IPS-15b (cell line): Measurements from ENCODE around the gene DNAAF5.

Experiments
- H3K27me3 ChIP-seq: one replicate; pipeline ENCODE4 v1.6.1; 2013; ENCODE audit warnings: low read length; ENCODE audit not compliant: control insufficient read depth, insufficient read depth
- H3K36me3 ChIP-seq: one replicate; pipeline ENCODE4 v1.6.1; 2013; ENCODE audit warnings: low read length; ENCODE audit not compliant: control insufficient read depth, insufficient read depth
- H3K4me1 ChIP-seq: one replicate; pipeline ENCODE4 v1.6.1; 2013; ENCODE audit warnings: mild to moderate bottlenecking, low read length; ENCODE audit not compliant: control insufficient read depth, insufficient read depth
- H3K4me3 ChIP-seq: one replicate; pipeline ENCODE4 v1.5.1; 2013; ENCODE audit warnings: low read depth, low read length
- H3K9ac ChIP-seq: one replicate; pipeline ENCODE4 v1.6.1; 2013; ENCODE audit warnings: low read depth, mild to moderate bottlenecking, low read length
- H3K9me3 ChIP-seq: one replicate; pipeline ENCODE4 v1.6.1; 2013; ENCODE audit warnings: mild to moderate bottlenecking, low read length; ENCODE audit not compliant: control insufficient read depth, insufficient read depth

DNAAF5 gene

DNA sequence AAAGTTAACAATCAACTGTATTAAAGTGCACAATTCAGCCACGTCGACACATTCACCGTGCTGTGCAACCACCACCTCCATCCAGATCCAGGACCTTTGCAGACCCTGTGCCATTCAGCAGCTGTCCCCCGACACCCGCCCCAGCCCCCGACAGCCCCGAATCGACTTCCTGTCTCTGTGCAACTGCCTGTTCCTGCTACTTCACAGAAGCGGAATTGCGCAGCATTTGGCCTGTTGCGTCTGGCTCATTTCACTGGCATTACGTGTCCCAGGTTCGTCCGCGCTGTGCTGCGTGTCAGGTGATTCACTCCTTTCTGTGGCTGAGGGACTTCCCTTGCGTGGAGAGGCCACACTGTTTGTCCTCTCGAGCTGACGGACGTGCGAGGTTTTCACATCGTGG, 33.2 kb upstream of the DNAAF5 start:
- Histone ChIP-seq H3K36me3 (peaks cover 11% of the 10 kb centered on the region), H3K4me1 (no peaks in the 10 kb centered on the region), H3K4me3 (no peak overlapping the region), H3K27me3 (no peaks in the 10 kb centered on the region), H3K9ac (no peak overlapping the region), H3K9me3 (no peaks in the 10 kb centered on the region)

DNA sequence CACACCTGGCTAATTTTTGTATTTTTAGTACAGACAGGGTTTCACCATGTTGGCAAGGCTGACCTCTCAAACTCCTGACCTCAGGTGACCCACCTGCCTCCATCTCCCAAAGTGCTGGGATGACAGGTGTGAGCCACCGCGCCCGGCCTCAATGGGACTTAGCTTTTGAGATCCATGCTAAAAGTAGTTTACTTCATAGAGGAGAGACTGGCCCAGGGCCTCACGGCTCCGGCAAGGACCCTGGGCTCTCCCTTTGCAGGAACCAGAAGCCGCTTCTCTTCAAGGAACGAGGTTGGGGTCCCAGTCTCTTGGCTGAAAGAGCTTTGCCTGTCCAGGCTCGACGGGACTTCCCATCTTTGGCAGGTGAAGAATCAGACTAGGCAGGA, 30.1 kb upstream of the DNAAF5 start:
- Histone ChIP-seq H3K4me3 (no peak overlapping the region), H3K9ac (no peak overlapping the region), H3K9me3 (no peaks in the 10 kb centered on the region), H3K4me1 (no peaks in the 10 kb centered on the region), H3K36me3 (peaks cover 20% of the 10 kb centered on the region), H3K27me3 (no peaks in the 10 kb centered on the region)

DNA sequence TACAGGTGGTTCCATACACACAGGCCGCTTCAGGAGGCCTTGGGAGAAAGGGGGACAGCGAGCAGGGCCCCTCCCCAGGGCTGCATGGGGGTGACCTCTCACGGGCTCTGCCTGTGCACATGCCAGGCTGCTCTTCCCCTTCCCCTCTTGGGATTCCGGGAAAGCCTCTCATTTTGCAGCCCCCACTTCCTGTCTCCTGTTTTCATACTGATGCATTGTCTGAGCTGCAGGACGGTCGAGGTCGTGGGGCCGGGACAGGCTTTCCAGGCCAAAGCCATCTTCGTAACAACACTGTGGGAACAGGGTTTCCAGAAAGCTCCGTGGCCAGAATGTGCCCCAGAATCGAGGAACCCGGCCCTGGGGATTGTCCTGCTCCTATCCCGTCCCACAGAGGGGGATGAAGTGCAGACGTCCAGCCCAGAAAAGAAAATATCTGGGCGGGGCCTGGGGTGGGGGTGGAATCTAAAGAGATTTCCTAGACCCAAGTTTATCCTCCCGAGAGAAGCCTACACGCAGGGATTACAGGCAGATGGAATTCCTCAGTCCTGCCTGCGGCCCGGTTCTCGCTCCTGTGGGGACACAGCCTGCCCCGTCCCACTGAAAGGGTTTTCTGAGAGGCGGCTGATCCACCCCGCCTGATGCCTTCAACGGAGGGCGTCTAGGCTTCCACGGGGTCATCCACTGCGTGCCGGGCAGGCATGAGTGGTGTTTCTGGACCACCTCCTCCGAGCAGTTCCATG, 29.5 kb upstream of the DNAAF5 start:
- no peaks in the 10 kb centered on the region for H3K27me3 ChIP-seq
- peaks cover 20% of the 10 kb centered on the region for H3K36me3 ChIP-seq
- no peaks in the 10 kb centered on the region for H3K4me1 ChIP-seq
- no peak overlapping the region for H3K9ac ChIP-seq
- no peak overlapping the region for H3K4me3 ChIP-seq
- no peaks in the 10 kb centered on the region for H3K9me3 ChIP-seq

DNA sequence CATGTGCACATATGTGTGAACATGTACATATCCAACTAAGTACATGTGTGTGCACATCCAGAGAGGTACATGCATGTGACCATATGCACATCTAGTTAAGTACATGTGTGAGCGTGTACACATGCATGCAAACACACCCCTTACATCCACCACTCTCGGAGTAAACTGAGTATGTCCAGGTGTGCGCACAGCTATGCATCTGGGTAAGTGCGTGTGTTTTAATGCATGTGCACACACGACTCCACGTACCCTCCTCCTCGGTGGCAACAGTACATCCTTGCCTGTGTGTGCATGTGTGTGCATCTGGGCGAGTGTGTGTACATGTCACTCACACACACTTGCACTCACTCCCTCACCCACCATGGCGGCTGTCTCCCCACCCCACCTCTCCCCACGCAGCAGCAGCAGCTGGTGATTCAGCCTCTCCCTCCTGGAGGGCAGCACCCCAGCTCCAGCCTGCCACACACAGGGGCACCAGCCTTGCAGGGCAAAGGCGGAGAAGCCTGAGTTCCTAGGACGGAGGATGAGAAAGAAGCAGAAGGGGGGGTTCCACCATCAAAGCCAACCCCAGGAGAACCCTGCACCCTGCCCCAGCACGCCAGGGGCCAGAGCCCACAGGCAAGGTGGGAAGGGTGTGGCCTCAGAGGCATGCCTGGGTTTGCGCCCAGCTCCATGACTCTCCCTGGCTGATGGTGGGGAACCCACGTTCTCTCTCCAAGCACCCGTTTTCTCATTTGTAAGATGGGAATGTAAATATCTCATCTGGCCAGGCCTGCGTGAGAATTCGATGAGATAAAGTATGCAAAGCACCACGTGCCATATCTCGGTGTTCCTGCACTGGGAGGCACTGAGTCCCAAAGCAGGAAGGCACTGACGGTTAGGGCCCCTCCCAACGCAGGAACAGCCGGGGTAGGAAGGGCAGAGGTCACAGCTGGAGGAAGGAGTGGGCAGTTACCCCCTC, 27.7 kb upstream of the DNAAF5 start:
- Histone ChIP-seq H3K36me3 (peaks cover 16% of the 10 kb centered on the region), H3K27me3 (no peaks in the 10 kb centered on the region), H3K4me1 (no peaks in the 10 kb centered on the region), H3K9ac (no peak overlapping the region), H3K9me3 (no peaks in the 10 kb centered on the region), H3K4me3 (no peak overlapping the region)

DNA sequence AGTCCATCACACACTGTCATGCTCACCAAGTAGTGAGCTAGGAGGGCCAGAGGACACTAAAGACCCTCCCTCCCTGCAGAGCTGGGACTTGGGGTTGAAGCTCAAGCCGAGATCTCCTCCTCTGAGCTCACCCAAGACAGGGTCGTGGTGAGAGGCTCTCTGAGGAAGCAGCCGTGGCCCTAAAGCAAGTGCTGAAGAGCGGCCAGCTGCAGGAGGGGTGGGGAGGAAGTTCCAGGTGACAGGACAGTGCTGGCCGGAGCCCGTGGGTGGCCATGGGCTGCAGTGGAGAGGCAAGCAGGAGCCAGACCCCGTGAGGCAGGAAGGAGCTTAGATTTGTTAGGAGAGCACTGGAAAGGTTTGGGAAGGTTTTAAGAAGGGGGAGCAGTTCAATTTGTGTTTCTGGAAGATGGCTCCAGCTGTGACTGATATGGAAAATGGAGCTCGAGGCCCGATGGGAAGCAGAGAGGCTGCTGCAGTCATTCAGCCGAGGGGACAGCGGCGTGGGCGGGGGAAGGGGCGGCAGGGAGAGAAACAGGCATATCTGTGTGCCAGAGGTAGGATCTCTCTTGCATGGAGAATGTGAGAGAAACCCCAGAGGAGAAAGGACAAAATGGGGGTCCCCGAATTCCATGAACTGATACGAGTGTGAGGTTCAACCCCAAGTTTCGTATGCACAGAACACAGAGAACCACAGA, 26.9 kb upstream of the DNAAF5 start:
- H3K9ac ChIP-seq, result no peak overlapping the region
- H3K4me3 ChIP-seq, result no peak overlapping the region
- no peaks in the 10 kb centered on the region for H3K4me1 ChIP-seq
- H3K27me3 ChIP-seq, result no peaks in the 10 kb centered on the region
- peaks cover 16% of the 10 kb centered on the region for H3K36me3 ChIP-seq
- H3K9me3 ChIP-seq, result no peaks in the 10 kb centered on the region

DNA sequence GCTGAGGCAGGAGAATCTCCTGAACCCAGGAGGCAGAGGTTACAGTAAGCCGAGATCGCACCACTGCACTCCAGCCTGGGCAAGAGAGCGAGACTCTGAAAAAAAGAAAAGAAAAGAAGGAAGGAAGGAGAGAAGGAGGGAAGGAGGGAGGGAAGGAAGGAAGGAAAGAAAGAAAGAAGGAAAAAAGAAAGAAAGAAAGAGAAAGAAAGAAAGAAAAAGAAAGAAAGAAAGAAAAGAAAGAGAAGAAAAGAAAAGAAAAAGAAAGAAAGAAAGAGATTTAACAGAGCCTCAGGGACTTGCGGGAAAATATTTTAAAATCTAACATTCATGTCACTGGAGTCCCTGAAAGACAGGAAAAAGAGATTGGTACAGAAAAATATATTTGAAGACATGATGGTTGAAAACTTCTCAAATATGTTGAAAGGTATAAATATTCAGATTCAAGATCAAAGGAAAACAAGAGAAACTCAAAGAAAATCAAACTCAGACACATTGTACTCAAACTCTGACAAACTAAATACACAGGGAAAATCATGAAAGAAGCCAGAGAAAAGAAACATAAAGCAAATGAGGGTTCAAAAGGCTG, 25.3 kb upstream of the DNAAF5 start:
- H3K36me3 ChIP-seq, result peaks cover 13% of the 10 kb centered on the region
- H3K4me1 ChIP-seq, result no peaks in the 10 kb centered on the region
- H3K27me3 ChIP-seq, result no peaks in the 10 kb centered on the region
- H3K9me3 ChIP-seq, result no peaks in the 10 kb centered on the region
- H3K4me3 ChIP-seq, result no peak overlapping the region
- H3K9ac ChIP-seq, result no peak overlapping the region

DNA sequence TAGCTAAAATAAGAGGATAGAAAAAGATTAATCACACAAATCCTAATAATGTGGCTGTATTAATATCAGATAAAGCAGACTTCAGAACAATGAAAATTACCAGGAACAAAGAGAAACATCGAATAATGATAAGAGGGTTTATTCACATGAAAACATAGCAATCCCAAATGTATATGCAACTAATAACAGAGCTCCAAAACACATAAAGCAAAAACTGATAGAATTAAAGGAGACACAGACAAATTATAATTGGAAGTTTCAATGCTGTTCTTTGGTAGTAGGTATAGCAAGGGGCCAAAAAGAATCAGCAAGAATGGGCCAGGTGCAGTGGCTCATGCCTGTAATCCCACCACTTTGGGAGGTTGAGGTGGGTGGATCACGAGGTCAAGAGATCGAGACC, 23.4 kb upstream of the DNAAF5 start:
- Histone ChIP-seq H3K9ac (no peak overlapping the region), H3K9me3 (no peaks in the 10 kb centered on the region), H3K4me1 (no peaks in the 10 kb centered on the region), H3K36me3 (peaks cover 10% of the 10 kb centered on the region), H3K27me3 (no peaks in the 10 kb centered on the region), H3K4me3 (no peak overlapping the region)

DNA sequence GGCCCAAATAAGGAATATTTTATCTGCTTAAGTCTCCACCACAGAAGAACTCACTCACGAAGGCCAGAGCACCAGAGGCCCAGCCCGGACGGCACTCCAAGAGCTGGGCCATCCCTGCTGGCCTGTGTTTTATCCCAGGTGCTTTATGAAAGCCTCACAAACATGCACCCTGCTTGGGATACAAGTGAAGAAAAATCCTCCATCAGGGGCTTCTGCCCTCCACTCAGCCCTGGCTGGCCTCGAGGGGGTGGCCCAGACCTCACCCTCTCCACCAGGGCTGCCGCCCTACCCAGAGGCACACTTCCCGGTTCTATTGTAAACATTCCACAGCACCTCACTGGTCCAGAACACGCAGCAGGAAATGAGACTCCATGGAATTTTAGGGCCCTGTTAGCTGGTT, 19.8 kb upstream of the DNAAF5 start:
- peaks cover 3% of the 10 kb centered on the region for H3K36me3 ChIP-seq
- no peaks in the 10 kb centered on the region for H3K27me3 ChIP-seq
- no peak overlapping the region for H3K4me3 ChIP-seq
- no peaks in the 10 kb centered on the region for H3K9me3 ChIP-seq
- H3K9ac ChIP-seq, result no peak overlapping the region
- no peaks in the 10 kb centered on the region for H3K4me1 ChIP-seq

DNA sequence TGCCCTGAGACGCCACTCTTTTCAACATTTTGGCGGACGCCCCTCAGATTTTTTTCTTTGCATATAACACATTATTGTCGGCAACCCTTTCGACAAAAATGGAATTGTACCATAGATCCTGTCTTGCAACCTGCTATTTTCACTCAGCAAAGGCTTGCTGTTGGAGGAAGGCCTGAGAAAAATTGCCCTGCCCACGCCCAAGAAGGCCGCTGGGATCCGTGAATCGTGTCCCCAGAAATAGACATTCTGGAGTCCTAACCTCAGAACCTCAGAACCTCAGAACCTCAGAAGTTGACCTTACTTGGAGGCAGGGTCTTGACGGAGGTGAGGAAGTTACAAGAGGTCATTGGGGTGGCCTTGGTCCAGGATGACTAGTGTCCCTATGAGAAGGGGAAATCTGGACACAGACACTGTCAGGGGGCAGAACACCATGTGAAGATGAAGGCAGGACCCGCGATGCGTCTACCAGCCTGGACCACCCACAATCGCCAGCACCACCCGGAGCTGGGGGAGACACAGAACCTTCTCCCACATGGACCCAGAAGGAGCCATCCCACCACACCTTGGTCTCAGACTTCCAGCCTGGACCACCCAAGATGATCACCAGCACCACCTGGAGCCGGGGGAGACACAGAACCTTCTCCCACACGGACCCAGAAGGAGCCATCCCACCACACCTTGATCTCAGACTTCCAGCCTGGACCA, 19.1 kb upstream of the DNAAF5 start:
- Histone ChIP-seq H3K4me1 (no peaks in the 10 kb centered on the region), H3K9ac (no peak overlapping the region), H3K36me3 (peaks cover 3% of the 10 kb centered on the region), H3K27me3 (no peaks in the 10 kb centered on the region), H3K4me3 (no peak overlapping the region), H3K9me3 (no peaks in the 10 kb centered on the region)

DNA sequence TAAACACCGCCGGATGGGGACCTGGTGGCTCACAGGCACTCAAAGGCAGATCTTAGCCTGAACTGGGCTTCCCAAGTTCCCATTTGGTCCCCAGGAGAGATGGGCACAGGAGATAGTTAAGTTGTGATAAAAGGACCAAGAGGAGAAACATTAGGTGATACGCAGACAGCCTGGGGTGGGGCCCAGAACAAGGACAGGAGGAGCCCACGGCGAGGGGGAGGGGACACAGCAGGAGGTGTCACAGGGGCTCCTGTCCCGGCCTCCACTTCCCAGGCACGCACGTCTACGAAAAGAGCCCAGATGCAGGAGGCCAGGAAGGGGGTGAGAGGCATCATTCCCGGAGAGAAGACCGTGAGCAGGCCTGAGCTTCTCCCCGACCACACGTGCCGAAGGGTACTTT, 16.3 kb upstream of the DNAAF5 start:
- H3K9ac ChIP-seq, result no peak overlapping the region
- no peaks in the 10 kb centered on the region for H3K27me3 ChIP-seq
- peaks cover 3% of the 10 kb centered on the region for H3K36me3 ChIP-seq
- no peaks in the 10 kb centered on the region for H3K4me1 ChIP-seq
- H3K9me3 ChIP-seq, result no peaks in the 10 kb centered on the region
- no peak overlapping the region for H3K4me3 ChIP-seq
